PC-9 (cell line): Measurements from ENCODE around the gene PTPRM. TPM values are rescaled to one million over a fixed set of nuclear protein-coding genes. Genes with fewer than 3 reads are reported as not detected.

Experiments used
- BruUV-seq: library from RNA; stranded (reverse); fragments of 400-500 nt; replicated peaks from 2 replicates; lab custom pipeline; 2021; lab: Mats Ljungman, UMichigan
- CTCF ChIA-PET: fragments of 300-600 bp; sonication (Branson Sonifier 250); formaldehyde crosslinking; loops from one replicate; lab custom pipeline; 2022; ENCODE audit warnings: antibody characterized with exemption; lab: Charles Lee
- POLR2A ChIA-PET: fragments of 300-600 bp; sonication (Branson Sonifier 250); formaldehyde crosslinking; loops from one replicate; lab custom pipeline; 2022; ENCODE audit warnings: antibody characterized with exemption; ENCODE audit not compliant: unreplicated experiment; lab: Charles Lee
- DNase-seq, 2 experiments: peaks; one replicate each; pipeline versions ENCODE4 v3.0.0 to v3.0.0-alpha.2; 2015 to 2022; ENCODE audit warnings: mixed read lengths in 1 of 2
- H2AFZ ChIP-seq: fragments of 200-600 bp; sonication (generic); 2 replicates; pipeline ENCODE4 v1.8.1; 2017; ENCODE audit warnings: antibody characterized with exemption
- H3F3A ChIP-seq: fragments of 200-600 bp; sonication (generic); 2 replicates; pipeline ENCODE4 v1.8.1; 2017; ENCODE audit warnings: antibody characterized with exemption, mild to moderate bottlenecking, low read depth; ENCODE audit not compliant: insufficient read depth
- H3K27ac ChIP-seq: fragments of 200-600 bp; sonication (generic); 2 replicates; pipeline ENCODE4 v1.6.1; 2016; ENCODE audit warnings: mixed run types
- H3K27me3 ChIP-seq: fragments of 200-600 bp; sonication (generic); 2 replicates; pipeline ENCODE4 v1.6.1; 2016; ENCODE audit warnings: low read depth, mixed run types; ENCODE audit not compliant: insufficient read depth
- H3K36me3 ChIP-seq: fragments of 200-600 bp; sonication (generic); 2 replicates; pipeline ENCODE4 v1.6.1; 2016; ENCODE audit warnings: low read depth, mixed run types
- H3K4me1 ChIP-seq: fragments of 200-600 bp; sonication (generic); replicated peaks from 2 replicates; pipeline ENCODE4 v1.6.1; 2016; ENCODE audit warnings: mixed run types; ENCODE audit not compliant: insufficient read depth
- H3K4me2 ChIP-seq: fragments of 200-600 bp; sonication (generic); 2 replicates; pipeline ENCODE4 v1.6.1; 2017; ENCODE audit warnings: mixed run types
- H3K4me3 ChIP-seq: fragments of 200-600 bp; sonication (generic); 2 replicates; pipeline ENCODE4 v1.6.1; 2016; ENCODE audit warnings: mixed run types
- H3K79me2 ChIP-seq: fragments of 200-600 bp; sonication (generic); 2 replicates; pipeline ENCODE4 v1.6.1; 2017; ENCODE audit warnings: low read depth, mixed run types
- H3K9me2 ChIP-seq: fragments of 200-600 bp; sonication (generic); 2 replicates; pipeline ENCODE4 v1.8.1; 2017; ENCODE audit warnings: mild to moderate bottlenecking; ENCODE audit not compliant: insufficient read depth
- H3K9me3 ChIP-seq: fragments of 200-600 bp; sonication (generic); 2 replicates; pipeline ENCODE4 v1.8.1; 2016; ENCODE audit warnings: low read depth; ENCODE audit not compliant: insufficient read depth
- H4K20me1 ChIP-seq: fragments of 200-600 bp; sonication (generic); 2 replicates; pipeline ENCODE4 v1.8.1; 2017; ENCODE audit not compliant: insufficient read depth
- EZH2 ChIP-seq: fragments of 200-600 bp; sonication (generic); IDR thresholded peaks from 2 replicates; pipeline ENCODE4 v1.8.0; 2017; ENCODE audit warnings: antibody characterized with exemption, low read depth
- intact Hi-C: fragments of 100-400 bp; cut with micrococcal nuclease; formaldehyde crosslinking; loops from one replicate; pipeline ENCODE4 v1.10.0; 2022; ENCODE audit not compliant: unreplicated experiment
- total RNA-seq: library from RNA; stranded (reverse); gene quantifications from 2 replicates; pipeline ENCODE4 v1.2.3, GENCODE V29; 2021
- TF ChIP-seq, protein P1 (sequence below): fragments of 200-600 bp; sonication (generic); conservative IDR thresholded peaks from 2 replicates; pipeline ENCODE4 v1.6.1; 2017; ENCODE audit warnings: mixed run types, antibody characterized with exemption, mild to moderate bottlenecking, moderate library complexity

The PTPRM gene
- total RNA-seq, 1 experiment from 2014 or later, result 32.5 TPM

DNA sequence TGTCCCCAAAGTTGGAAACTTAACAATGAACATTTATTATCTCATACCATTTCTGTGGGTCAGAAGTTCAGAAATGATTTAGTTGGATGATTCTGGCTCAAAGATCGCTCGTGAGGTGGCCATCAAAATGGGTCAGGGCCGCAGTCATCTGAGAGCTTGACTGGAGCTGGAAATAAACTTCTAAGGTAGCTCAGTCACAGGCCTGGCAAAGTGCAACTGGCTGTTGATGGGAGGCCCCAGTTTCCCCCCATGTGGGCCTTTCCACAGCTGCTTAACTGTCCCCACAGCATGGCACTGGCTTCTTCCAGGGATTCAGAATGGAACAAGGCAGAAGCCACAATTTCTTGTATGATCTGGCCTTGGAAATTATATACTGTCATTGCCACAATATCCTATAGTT, 842.0 kb downstream of the PTPRM start:
- Histone ChIP-seq H3K4me1 (no peaks in the 10 kb centered on the region), H3K9me3 (peaks cover 6% of the 10 kb centered on the region; the same call in 1 of the 2 replicates), H3K4me3 (no peak overlapping the region), H4K20me1 (no peaks in the 10 kb centered on the region), H3K27ac (no peak overlapping the region), H3K79me2 (no peaks in the 10 kb centered on the region), H3K9me2 (no peaks in the 10 kb centered on the region), H3K36me3 (no peaks in the 10 kb centered on the region), H3K27me3 (no peaks in the 10 kb centered on the region), H2AFZ (no peak overlapping the region), H3F3A (no peaks in the 10 kb centered on the region), H3K4me2 (no peak overlapping the region)
- DNase-seq, result no peak
- BruUV-seq, result no TSS peak
- intact Hi-C loops, result no loop called here
- CTCF ChIA-PET, result no interaction called here
- POLR2A ChIA-PET, result no interaction called here
- TF ChIP-seq, protein P1, sequence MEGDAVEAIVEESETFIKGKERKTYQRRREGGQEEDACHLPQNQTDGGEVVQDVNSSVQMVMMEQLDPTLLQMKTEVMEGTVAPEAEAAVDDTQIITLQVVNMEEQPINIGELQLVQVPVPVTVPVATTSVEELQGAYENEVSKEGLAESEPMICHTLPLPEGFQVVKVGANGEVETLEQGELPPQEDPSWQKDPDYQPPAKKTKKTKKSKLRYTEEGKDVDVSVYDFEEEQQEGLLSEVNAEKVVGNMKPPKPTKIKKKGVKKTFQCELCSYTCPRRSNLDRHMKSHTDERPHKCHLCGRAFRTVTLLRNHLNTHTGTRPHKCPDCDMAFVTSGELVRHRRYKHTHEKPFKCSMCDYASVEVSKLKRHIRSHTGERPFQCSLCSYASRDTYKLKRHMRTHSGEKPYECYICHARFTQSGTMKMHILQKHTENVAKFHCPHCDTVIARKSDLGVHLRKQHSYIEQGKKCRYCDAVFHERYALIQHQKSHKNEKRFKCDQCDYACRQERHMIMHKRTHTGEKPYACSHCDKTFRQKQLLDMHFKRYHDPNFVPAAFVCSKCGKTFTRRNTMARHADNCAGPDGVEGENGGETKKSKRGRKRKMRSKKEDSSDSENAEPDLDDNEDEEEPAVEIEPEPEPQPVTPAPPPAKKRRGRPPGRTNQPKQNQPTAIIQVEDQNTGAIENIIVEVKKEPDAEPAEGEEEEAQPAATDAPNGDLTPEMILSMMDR, result no peak
- TF ChIP-seq EZH2, result no peak

DNA sequence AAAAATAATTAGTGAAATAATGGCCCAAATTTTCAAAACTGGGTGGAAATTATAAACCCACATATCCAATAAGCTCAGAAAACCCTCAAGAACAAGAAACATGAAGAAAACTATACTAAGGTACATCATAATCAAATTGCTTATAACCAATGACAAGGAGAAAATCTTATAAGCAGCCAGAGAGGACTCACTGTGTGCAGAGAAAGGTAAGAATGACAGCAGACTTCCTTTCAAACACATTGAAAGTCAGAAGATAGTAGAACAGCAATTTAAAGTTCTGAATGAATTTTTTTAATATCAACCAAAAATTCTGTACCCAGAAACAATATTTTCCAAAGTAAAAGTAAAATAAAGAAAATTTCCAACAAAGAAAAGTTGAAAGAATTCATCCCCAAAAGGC, 844.4 kb downstream of the PTPRM start:
- no peak overlapping the region for H2AFZ ChIP-seq
- no peak for DNase-seq
- H3F3A ChIP-seq, result no peaks in the 10 kb centered on the region
- no peak overlapping the region for H3K27ac ChIP-seq
- ChIA-PET POLR2A (no interaction called here), CTCF (no interaction called here)
- H4K20me1 ChIP-seq, result no peaks in the 10 kb centered on the region
- H3K27me3 ChIP-seq, result no peaks in the 10 kb centered on the region
- H3K9me2 ChIP-seq, result no peaks in the 10 kb centered on the region
- H3K9me3 ChIP-seq, result peaks cover 6% of the 10 kb centered on the region; the same call in 1 of the 2 replicates
- no peak overlapping the region for H3K4me3 ChIP-seq
- intact Hi-C loops, result no loop called here
- H3K36me3 ChIP-seq, result no peaks in the 10 kb centered on the region
- H3K79me2 ChIP-seq, result no peaks in the 10 kb centered on the region
- no peak overlapping the region for H3K4me2 ChIP-seq
- BruUV-seq, result no TSS peak
- no peaks in the 10 kb centered on the region for H3K4me1 ChIP-seq
- no peak for TF ChIP-seq EZH2
- TF ChIP-seq, protein P1, result no peak

DNA sequence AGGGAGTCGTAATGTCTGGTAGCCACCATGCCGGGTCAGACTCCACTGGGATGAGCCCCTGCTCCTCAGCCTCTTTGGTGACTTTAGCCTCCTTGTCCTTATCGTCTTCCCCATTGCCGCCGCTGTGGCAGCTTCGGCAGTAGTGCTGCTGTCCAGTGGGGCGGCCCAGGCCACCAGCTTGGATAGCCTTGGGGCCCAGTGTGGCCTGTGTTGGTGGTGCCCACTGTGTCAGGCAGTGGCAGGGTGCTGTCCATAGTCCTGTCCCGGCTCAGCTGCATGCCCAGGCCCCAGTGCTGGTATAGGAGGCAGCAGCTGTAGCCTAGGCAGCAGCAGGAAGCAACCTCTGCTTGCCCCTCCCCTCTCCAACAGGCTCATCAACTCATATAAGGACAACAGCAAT, 845.0 kb downstream of the PTPRM start:
- CTCF ChIA-PET, result no interaction called here

More for the DNA sequence above, 845.0 kb downstream of the PTPRM start:
- Histone ChIP-seq H3K27me3 (no peaks in the 10 kb centered on the region), H3K4me3 (no peak overlapping the region), H3K36me3 (no peaks in the 10 kb centered on the region), H3K9me2 (no peaks in the 10 kb centered on the region), H2AFZ (no peak overlapping the region), H3K4me2 (no peak overlapping the region), H3K9me3 (peaks cover 6% of the 10 kb centered on the region; the same call in 1 of the 2 replicates), H3F3A (no peaks in the 10 kb centered on the region), H3K79me2 (no peaks in the 10 kb centered on the region), H3K4me1 (no peaks in the 10 kb centered on the region), H4K20me1 (no peaks in the 10 kb centered on the region), H3K27ac (no peak overlapping the region)
- POLR2A ChIA-PET, result no interaction called here
- no peak for DNase-seq
- intact Hi-C loops, result no loop called here
- TF ChIP-seq, protein P1, result no peak
- no peak for TF ChIP-seq EZH2
- no TSS peak for BruUV-seq
